ENCODE results near the gene BMP10.

Gene BMP10

DNA sequence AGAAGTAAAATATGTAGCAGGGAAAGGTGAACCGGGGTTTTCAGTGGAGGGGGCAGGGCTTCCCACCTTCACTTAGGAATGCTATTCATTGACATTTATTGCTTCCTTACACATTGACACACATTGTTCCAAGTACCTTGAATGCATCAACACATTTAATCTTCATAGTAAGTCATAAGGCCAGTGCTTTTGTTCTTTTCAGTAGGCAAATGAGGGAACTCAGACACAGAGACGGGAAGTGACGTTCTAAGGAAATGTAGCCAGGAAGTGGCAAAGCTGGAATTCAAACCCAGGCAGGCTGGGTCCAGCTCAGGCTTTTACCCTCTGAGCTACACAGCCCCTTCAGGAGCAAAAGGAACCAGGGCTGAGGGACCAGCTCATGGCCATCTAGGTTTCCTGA is 20.7 kb downstream of the BMP10 start:
- DNase-seq, result no peak

DNA sequence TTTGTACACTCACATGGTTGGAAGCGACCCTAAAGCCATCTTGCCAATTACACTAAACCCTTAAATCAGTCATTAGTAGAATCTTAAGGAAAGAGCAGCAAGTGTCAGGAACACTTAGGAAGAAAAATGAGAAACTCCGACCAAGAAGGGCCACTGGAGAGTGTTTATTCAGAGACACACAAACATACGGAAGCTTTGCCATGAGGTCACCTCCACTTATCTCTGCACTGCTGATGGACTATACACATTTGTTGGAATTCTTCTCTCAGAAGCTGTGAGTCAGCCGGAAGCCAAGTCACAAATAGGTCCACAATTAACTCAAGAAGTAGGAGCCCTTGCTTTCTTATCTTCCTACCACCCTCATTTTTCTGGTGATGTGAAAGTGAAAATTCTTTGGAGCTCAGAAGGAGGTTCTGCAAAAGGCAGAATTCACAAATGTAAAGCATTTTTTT is 21.6 kb downstream of the BMP10 start:
- DNase-seq, result no peak

DNA sequence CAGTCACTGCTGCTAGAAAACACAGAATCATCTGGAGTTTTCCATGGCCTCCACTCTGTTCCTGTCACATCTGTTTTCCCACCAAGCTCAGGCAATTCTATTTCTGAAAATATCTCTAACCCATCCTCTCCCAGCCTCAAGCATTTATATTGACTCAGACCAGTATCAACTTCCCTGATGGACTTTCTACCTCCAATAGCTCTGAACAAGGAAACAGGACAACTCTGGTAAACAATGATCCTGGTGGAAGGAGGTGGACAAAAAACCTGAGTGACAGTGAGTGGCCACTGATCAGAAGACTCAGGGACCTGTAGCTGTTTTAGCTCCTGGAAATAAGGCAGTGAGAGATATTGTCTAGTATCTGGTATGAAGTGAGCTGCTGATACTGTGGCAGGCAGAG is 23.4 kb downstream of the BMP10 start:
- DNase-seq, result no peak

DNA sequence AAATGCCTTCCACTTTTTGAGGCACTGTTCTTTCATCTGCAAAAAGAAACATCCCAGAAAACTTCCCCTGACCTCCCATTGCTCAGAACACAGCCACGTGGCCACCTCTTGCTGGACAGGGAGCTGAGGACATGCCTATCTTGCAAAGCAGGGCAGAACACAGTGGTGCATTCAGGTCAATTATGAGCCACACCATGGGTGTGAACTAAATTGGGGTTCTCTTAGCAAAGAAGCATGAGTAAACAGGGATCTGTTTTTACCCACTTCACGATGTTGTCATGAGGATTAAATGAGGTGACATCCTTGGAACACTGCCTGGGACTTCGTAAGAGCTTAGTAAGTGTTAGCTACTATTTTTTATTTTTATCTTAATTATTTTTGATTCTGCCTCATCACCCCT is 25.1 kb downstream of the BMP10 start:
- DNase-seq, result no peak

DNA sequence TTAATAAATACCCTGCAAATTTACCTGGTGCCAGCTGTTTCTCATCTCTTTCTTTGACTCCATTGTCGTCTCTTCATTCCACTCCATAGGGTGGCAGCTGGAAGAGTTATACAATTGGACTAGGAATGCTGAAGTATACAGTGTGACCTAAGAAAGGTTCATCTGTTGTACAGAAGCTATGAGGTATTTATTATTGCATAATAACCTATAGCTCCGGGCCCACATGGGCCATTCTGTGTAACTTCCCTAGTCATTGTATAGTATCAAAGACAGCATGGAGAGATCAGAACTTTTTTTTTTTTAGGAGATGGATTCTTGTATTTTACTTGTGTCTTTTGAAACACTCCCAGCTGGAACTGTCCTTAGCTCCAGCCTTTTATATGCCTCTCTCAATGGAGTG is 26.2 kb downstream of the BMP10 start:
- DNase-seq, result peak in 1 of 4 experiments; percentile 43

DNA sequence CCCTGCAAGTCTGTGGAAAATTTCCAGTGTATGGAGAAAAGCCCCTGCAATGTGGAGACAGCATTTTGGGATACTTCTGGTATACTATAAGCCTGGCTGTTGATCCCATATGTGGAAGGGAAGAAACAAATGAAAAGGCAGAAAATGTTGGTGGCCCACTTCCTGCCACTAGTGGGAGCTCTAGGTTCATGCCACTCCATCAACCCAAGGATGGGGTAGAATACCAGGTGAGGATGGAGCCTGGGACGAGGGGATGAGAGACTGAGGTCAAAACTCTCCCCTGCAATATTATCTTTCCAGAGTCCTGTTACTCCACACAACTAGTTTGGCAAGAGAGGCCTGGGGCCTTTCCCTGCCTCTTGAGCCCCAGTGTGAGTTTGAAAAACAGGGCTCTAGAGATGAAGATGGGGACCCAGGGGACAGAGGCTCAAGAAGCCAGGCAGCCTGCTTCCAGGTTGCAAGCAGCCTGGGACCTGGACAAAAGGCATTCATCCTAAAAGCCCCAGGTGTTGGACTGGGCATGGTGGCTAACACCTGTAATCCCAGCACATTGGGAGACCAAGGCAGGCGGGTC is 31.9 kb downstream of the BMP10 start:
- peak; percentile 50 to 67 (median 63) for DNase-seq

DNA sequence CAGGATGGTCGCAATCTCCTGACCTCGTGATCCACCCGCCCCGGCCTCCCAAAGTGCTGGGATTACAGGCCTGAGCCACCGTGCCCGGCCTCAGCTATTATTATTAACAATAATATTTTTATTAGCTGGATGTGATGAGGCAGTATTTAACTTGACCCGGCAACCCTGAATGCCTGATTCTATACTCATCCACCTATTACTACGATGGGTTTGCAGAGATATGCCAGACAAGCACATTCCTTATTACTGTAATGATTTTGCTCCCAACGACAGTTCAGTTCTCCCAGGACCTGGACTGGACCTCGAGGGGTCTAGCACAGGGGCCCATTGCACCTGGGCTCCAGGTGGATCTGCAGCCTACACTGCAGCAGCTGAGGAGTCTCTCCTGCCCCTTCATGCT is 32.6 kb downstream of the BMP10 start:
- no peak for DNase-seq

DNA sequence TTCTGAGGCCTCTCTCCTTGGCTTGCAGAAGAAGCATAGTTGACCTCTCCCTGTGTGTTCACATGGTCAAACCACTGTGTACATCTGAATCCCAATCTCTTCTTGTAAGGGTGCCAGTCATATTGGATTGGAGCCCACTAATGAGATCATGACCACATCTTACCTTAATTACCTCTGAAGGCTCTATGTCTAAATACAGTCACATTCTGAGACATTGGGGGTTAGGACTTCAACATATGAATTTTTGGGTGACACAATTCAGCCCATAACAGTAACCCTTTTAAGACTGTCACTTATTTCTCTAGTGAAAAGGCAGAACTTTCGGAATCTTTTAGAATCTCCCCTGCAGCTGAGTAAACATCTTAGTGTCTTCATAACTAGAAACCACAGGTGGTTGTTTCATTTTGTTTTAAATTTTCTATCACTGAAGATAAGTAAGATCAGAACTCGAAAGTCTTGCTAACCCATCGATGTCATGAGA is 33.3 kb downstream of the BMP10 start:
- no peak for DNase-seq

DNA sequence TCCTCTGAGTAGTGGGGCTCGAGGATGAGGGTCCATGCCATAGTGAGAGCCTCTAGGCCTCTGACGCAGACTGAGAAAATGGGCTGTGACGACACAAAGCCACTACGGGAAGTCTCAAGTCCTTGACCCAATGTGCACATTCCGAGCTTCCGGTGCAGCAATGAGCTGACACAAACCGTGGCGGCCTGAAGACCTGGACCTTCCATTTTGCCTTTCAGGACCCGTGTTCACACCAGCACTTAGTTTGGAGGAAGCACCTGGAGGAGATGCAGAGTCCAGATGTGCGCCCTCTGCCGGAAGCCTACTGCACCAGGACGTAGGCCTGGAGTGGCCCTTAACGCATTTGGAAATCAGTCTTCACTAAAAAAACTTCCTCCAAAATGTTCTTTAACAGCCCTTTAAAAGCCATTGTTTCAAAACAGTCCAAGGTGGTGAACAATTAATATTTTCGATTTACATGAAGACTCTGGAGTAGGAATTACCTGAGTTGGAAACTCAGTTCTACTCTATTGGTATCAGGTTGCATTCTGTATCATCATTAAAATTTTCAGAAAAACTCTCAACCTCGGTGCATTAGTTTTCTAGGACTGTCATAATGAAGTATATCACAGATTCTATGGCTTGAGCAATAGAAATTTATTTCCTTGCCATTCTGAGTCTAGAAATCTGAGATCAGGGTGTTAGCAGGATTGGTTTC is 33.9 kb downstream of the BMP10 start:
- DNase-seq, result peak; percentile 85 to 92 (median 88)

DNA sequence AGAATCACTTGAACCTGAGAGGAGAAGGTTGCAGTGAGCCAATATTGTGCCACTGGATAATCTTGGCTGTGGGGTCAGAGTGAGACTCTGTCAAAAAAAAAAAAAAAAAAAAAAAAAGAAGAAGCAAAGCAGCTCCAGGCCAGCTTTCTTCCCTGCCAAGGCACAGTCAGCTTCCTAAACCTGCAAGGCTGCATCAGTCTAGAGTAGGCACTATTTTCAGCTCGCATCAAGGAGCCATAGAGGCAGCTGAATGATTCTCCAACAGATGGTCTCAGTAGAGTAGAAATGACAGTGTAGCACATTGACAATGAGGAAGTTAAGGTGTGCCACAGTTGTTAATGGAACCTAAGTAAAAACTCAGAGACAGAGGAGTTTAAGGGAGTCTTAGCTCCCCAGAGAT is 35.6 kb downstream of the BMP10 start:
- DNase-seq, result peak; percentile 68 to 90 (median 84)

DNA sequence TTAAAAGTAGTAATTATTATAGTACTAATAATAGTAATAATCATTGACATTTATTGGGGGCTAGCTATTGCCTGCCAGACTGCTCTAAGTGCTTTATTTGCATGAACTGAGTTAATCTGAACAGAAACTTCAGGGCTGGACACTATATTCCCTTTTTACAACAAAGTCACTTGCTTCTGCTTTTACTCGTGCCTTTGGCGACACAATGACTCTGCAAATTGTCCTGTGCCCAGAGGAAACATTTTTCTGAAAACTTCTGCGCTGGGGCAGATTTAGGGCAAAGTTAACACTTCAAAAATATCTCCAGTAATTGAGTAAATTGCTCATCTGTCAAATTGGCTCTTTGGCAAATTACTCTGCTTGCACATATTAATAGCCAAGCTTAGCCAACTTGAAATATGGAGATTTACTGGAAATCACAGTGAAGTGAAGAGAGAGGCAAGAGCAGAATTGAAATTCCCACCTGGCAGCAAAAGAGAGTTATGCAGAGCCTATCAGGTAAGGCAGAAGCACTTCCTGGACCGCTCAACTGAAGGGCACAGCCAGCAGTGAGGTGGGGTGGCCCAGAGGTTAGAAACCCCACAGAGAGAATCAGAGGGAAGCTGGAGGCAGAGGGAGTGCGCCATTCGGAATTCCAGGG is 36.3 kb downstream of the BMP10 start:
- DNase-seq, result peak; percentile 73 to 90 (median 82)

DNA sequence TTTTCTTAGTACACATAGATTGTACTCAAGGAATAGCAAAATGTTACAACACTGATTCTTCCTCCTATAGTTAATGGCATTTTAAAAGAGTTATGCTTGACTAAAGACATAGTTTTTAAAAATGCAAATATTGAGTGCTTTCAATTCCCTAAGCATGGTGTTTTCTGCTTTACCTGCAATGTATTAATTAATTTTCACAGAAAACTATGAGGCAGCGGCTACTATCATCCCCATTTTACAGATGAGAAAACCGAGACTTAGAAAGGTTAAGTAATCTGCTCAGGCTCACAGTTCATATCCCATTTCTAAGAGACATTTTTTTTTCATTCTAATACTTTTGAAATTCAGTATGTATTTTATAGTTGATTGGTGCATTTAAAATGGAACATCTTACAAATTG is 38.0 kb downstream of the BMP10 start:
- DNase-seq, result no peak

DNA sequence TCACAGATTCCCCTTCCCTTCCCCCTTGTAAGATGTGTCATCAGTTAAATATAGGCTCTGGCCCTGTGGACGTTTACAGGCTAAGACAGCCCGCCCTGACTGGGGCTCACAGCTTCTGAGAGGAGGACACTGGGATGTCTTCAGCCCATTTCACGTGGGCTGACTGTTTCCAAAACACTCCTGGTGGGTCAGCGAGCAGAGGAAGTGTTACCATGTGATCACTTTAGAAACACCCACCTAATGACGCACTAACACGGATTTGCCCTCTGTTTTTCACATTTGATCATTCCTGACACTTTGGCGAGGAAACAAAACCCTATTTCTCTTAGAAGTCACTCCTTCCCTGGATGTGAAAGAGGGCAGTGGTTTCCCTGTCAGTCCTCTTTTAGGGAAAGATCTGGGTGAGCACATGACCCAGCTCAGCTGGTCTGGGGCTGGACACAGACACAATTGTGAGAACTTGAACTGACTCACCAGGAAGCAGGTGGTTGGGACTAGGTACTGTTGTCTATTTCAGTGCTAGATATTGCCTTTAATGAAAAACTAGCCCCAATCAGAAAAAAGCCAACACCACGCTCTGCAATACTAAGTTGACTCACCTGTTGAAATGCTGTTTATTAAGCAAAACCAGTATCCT is 38.8 kb downstream of the BMP10 start:
- DNase-seq, result peak; percentile 97 to 100 (median 98)

DNA sequence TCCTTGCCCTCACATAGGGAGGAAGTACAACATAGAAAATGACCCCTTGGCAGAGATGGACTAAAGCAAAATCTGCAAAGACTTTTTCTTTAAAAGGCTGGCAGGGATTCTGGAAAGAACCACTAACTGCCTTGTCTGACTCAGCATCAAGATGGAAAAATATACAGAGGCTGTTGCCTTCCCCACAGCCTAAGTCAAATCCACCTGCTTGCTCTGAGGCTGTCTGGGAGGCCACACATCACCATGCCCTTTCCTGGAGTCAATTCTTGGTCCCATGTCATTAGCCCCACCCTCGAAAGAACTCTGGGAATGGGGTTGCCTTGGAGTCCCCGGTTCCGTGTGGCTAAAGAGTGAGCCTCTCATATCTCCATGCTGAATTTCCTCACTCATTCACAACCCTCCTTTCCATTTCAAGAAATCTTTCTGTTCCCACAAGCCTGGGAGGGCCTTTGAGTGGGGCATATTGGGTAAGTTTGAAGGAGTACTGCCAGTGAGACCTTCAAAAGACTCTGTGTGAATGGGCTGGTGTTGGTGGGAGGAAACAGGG is 39.4 kb downstream of the BMP10 start:
- DNase-seq, result no peak

DNA sequence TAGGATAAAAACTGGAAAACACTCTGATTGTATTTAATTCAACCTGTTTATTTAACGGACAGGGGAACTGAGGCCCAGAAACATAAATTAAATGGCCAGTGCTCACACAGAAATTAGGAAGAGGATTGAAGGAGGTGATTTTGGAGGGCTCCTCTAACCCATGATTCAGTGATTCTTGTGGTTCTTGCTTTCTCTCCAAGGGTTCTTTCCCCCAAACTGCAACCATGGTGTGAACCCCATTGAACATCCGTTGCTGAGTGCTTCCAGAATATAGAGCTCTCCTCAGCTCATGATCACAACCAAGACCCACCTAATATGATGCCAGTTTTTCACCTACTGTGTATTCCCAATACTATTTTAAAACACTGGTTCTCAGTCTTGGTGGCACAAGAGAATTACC is 41.4 kb downstream of the BMP10 start:
- DNase-seq, result no peak

DNA sequence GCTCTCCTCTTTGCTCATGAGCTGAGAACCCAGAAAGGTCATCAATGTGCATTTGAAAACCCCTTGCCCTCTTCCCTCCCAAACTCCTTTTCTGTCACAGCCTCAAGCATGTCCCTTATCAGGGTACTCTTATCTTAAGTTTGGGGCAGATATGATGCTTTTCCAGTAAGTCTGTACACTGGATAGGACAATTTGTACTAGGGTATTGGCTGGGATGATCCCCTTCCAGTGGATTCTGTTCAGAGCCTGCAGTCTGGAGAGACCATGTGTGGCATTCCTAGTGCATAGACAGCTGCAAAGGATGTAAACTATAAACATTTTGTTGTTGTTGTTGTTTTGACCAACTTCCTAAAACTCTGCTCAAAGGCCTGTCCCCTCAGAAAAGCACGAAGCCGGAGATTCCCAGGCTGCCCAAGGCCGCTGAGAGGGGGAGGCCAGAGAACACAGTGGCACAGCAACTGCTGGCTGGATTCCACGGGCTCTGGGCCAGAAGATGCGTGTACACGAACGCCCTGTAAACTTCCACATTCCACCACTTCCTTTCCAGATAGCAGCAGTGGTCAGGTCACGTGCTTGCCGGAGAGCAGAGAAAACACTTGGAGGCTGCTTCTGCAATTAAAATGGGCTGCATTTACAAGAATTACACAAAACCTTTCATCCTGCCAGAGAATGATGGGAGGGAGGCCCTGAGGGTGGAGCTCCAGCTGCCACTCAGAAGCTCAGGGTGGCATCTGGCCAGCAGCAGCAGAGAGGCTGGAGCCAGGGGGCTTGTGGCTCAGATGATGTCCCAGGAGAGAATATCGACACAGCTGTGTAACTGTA is 42.1 kb downstream of the BMP10 start:
- DNase-seq, result peak; percentile 96 to 99 (median 98)

DNA sequence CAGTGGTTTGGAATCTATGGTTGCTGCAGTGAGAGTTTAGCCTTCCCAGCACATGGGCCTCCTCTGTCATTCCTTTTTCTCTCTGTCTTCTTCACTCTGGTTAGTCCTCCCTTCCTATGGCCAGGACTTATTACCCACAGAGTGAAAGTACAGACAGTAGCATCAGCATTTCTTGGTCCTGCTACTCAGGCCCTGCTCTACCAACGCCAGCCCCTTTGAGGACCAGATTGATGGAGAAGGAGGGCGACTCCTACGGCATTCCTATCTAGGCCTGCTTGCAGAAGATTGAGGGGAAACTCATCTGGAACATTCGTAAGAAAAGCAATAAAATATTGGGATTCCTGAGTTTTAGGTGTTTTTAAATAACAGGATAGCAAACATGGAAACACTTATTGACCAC is 43.5 kb downstream of the BMP10 start:
- no peak for DNase-seq

DNA sequence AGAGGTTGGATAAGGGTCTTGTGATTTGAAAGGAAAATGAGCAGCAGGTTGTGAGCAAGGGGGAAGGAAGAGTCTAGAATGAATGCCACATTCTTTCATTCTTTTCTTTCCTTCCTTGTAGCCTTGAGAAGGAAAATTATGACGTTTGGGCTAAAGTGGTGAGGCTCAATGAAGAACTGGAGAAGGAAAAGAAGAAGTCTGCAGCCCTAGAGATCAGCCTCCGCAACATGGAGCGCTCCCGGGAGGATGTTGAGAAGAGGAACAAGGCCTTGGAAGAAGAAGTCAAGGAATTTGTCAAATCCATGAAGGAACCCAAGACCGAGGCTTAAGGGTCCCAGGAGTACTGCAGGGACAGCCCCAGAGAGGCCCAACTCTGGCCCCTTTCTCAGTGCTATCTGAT is 45.3 kb downstream of the BMP10 start:
- peak; percentile 67 to 77 (median 74) for DNase-seq

DNA sequence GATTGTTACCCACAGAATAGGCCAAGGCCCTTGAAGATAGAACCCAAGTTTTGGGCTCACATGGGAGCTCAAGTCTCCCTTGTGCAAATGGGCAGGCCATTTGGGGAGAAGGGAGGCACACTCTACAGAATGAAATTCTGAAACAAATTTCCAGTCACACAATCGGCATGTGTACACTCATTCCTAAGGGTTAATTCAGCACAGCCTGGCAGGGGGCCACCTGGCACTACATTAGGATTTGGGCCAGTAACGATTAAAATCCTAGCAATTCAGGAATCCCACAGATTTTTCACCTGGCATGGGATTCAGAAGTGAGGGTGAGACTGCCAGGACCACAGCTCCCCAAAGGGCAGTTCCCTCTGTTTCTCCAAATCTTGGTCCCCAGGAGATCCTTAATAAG is 46.4 kb downstream of the BMP10 start:
- DNase-seq, result no peak

DNA sequence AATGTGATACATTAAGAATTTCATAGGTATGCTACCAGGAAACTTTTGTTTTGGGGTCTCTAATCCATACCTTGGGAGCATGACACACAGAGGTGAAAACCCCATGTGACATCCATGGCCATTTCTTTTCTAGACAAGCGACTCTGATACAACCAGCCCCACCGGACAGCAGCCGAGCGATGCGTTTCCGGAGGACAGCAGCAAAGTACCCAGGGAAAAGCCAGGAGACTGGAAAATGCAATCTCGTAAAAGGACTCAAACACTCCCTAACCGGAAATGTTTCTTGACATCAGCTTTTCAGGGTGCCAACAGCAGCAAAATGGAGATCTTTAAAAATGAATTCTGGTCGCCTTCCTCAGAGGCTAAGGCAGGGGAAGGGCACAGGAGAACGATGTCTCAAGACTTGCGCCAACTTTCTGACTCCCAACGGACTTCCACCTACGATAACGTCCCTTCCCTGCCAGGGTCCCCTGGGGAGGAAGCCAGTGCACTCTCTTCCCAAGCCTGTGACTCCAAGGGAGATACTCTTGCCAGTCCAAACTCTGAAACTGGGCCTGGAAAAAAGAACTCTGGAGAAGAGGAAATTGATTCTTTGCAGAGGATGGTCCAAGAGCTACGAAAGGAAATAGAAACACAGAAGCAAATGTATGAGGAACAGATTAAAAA is 48.9 kb downstream of the BMP10 start:
- DNase-seq, result no peak

DNA sequence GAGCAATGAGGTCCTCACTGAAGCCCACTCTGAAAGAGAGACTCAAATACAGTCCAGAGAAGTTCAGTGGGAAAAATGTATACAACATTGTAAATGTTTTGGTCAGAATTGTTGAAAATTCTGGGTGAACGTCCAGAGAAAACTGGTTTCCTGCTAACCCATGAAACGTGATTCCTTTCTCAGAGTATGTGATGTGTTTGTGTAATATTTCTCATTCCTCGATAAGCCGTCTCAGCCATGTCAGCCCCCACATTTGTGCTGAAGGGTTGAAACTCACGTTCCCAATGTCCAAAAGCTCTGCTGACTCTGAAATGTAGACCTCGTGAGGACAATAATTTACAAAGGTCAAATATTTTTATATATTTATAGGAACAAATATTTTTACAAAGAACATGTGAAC is 51.6 kb downstream of the BMP10 start:
- no peak for DNase-seq

DNA sequence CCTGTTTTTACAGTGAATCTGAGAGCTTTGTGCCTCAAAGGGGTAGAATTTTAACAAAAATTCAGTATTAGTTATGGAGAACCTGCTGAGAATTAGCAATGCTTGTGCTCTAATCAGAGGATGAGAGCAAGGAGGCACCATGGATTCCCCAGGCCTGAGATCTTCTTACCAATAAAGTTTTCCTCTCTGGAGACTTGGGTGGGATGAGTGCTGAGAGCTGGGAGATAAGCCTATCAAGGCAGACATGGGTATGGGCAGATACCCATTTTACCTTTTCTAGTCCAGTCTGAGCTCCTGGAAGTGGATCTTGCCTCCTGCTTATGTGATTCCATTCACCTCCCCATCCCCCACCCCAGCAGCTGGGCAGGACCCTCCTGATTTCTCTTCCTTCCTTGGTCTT is 53.9 kb downstream of the BMP10 start:
- DNase-seq, result no peak
